HUES6 (cell line): ENCODE data around the gene ASB6.

Source experiments
- H3K27ac ChIP-seq: 2 replicates; pipeline ENCODE4 v1.7.0; 2013; ENCODE audit warnings: low read depth, mild to moderate bottlenecking, low read length, inconsistent platforms
- H3K27me3 ChIP-seq: 2 replicates; pipeline ENCODE4 v1.6.1; 2013; ENCODE audit warnings: low read length; ENCODE audit not compliant: control insufficient read depth, insufficient read depth
- H3K36me3 ChIP-seq: 2 replicates; pipeline ENCODE4 v1.6.1; 2013; ENCODE audit warnings: low read length; ENCODE audit not compliant: control insufficient read depth, insufficient read depth
- H3K4me1 ChIP-seq: 2 replicates; pipeline ENCODE4 v1.6.1; 2013; ENCODE audit warnings: low read length; ENCODE audit not compliant: control insufficient read depth, insufficient read depth
- H3K4me3 ChIP-seq: 2 replicates; pipeline ENCODE4 v1.5.1; 2013; ENCODE audit warnings: low read depth, low read length
- H3K9ac ChIP-seq: one replicate; pipeline ENCODE4 v1.6.1; 2013; ENCODE audit warnings: mild to moderate bottlenecking, low read length
- H3K9me3 ChIP-seq: 2 replicates; pipeline ENCODE4 v1.6.1; 2013; ENCODE audit warnings: low read depth, low read length; ENCODE audit not compliant: control insufficient read depth, insufficient read depth

Gene ASB6

GRCh38 chr9:129624168-129624759 is 17.7 kb downstream of the ASB6 start:
- Histone ChIP-seq H3K4me3 (no peak overlapping the region), H3K27ac (no peak overlapping the region), H3K9me3 (no peaks in the 10 kb centered on the region), H3K36me3 (peaks cover 13% of the 10 kb centered on the region), H3K4me1 (peaks cover 23% of the 10 kb centered on the region), H3K27me3 (peaks cover 27% of the 10 kb centered on the region), H3K9ac (no peak overlapping the region)

GRCh38 chr9:129623331-129623730 is 18.6 kb downstream of the ASB6 start:
- Histone ChIP-seq H3K4me1 (peaks cover 23% of the 10 kb centered on the region), H3K27ac (no peak overlapping the region), H3K9me3 (no peaks in the 10 kb centered on the region), H3K9ac (no peak overlapping the region), H3K36me3 (peaks cover 9% of the 10 kb centered on the region), H3K27me3 (peaks cover 32% of the 10 kb centered on the region), H3K4me3 (no peak overlapping the region)

- H3K36me3 ChIP-seq, result no peaks in the 10 kb centered on the region
- peak within 1 kb of the TSS; percentile 55 for H3K4me3 ChIP-seq
- H3K27ac ChIP-seq, result no peak within 1 kb of the TSS
- peak within 1 kb of the TSS; percentile 30 for H3K9ac ChIP-seq
- peaks cover 11% of the 10 kb centered on the region for H3K4me1 ChIP-seq
- peaks cover 32% of the 10 kb centered on the region for H3K27me3 ChIP-seq
- no peaks in the 10 kb centered on the region for H3K9me3 ChIP-seq
Observed at GRCh38 chr9:129620669-129621295, 21.2 kb downstream of the ASB6 start, which contains the start of gene C9orf50. TSS of gene C9orf50 (minus strand) at chr9:129621101. CDS start at chr9:129620574, 527 bp downstream.

- peak overlapping the region; percentile 30 for H3K9ac ChIP-seq
- no peak overlapping the region for H3K27ac ChIP-seq
- no peaks in the 10 kb centered on the region for H3K9me3 ChIP-seq
- peak overlapping the region; percentile 55 for H3K4me3 ChIP-seq
- H3K27me3 ChIP-seq, result peaks cover 32% of the 10 kb centered on the region
- H3K36me3 ChIP-seq, result no peaks in the 10 kb centered on the region
- peaks cover 11% of the 10 kb centered on the region for H3K4me1 ChIP-seq
Observed at GRCh38 chr9:129619787-129620668, 21.9 kb downstream of the ASB6 start.

GRCh38 chr9:129617167-129617566 is 24.8 kb downstream of the ASB6 start:
- Histone ChIP-seq H3K4me1 (peaks cover 12% of the 10 kb centered on the region), H3K9ac (no peak overlapping the region), H3K36me3 (no peaks in the 10 kb centered on the region), H3K4me3 (no peak overlapping the region), H3K27ac (no peak overlapping the region), H3K27me3 (peaks cover 32% of the 10 kb centered on the region), H3K9me3 (no peaks in the 10 kb centered on the region)

GRCh38 chr9:129615407-129616285 is 26.3 kb downstream of the ASB6 start:
- Histone ChIP-seq H3K4me3 (no peak overlapping the region), H3K4me1 (peaks cover 11% of the 10 kb centered on the region), H3K27ac (no peak overlapping the region), H3K36me3 (no peaks in the 10 kb centered on the region), H3K9me3 (no peaks in the 10 kb centered on the region), H3K27me3 (peaks cover 19% of the 10 kb centered on the region), H3K9ac (no peak overlapping the region)

GRCh38 chr9:129614932-129615331 is 27.0 kb downstream of the ASB6 start:
- Histone ChIP-seq H3K9me3 (no peaks in the 10 kb centered on the region), H3K27me3 (peaks cover 12% of the 10 kb centered on the region), H3K9ac (no peak overlapping the region), H3K27ac (no peak overlapping the region), H3K4me3 (no peak overlapping the region), H3K4me1 (peaks cover 10% of the 10 kb centered on the region; the same call in 1 of the 2 replicates), H3K36me3 (no peaks in the 10 kb centered on the region)

GRCh38 chr9:129613520-129614175 is 28.3 kb downstream of the ASB6 start:
- Histone ChIP-seq H3K4me3 (no peak overlapping the region), H3K9ac (no peak overlapping the region), H3K36me3 (no peaks in the 10 kb centered on the region), H3K27ac (no peak overlapping the region), H3K9me3 (no peaks in the 10 kb centered on the region), H3K27me3 (peaks cover 2% of the 10 kb centered on the region; the same call in 1 of the 2 replicates), H3K4me1 (peaks cover 21% of the 10 kb centered on the region)

- Histone ChIP-seq H3K9me3 (no peaks in the 10 kb centered on the region), H3K9ac (no peak overlapping the region), H3K4me1 (peaks cover 23% of the 10 kb centered on the region), H3K4me3 (no peak overlapping the region), H3K27ac (no peak overlapping the region), H3K36me3 (no peaks in the 10 kb centered on the region), H3K27me3 (peaks cover 2% of the 10 kb centered on the region; the same call in 1 of the 2 replicates)
Observed at GRCh38 chr9:129612815-129613519, 29.0 kb downstream of the ASB6 start.
